Measurements from ENCODE around the gene RNASE12. TPM values are rescaled to one million over a fixed set of nuclear protein-coding genes. Genes with fewer than 3 reads are reported as not detected.
A peak's percentile ranks its signal among the peaks of the same experiment; 100 is the strongest.

Gene RNASE12
- total RNA-seq, 1 experiment from 2014 or later = not detected

GRCh38 chr14:20611277-20611676 is 20.1 kb upstream of the RNASE12 start:
- ChIA-PET CTCF (interaction anchor here (1.2 kb wide), 1 partner anchor 80 kb away, joined by 3 read pairs; no protein-coding TSS in a partner anchor), POLR2A (ENCODE audit: low non-redundant PET) (no interaction called here)
- peaks cover 14% of the 10 kb centered on the region for H3K4me1 ChIP-seq (ENCODE audit: insufficient read depth, low read length, poor library complexity, severe bottlenecking)
- H3K36me3 ChIP-seq (ENCODE audit: insufficient read depth, low read length, poor library complexity, severe bottlenecking) = no peaks in the 10 kb centered on the region
- intact Hi-C loops (cut with micrococcal nuclease; ENCODE audit: unreplicated experiment) = loop anchor here (5.0 kb wide), 1 partner anchor 154 kb away; the partner anchor contains the start of gene APEX1
- no peaks in the 10 kb centered on the region for H3K27me3 ChIP-seq (replicated peaks; ENCODE audit: insufficient read depth, low read depth, low read length, poor library complexity)
- no TSS peak for BruUV-seq (replicated peaks)
- TF ChIP-seq EZH2 (IDR thresholded peaks at IDR 0.05; ENCODE audit: borderline replicate concordance, low read depth, low read length, poor library complexity, severe bottlenecking) (no peak), CTCF (conservative IDR thresholded peaks at IDR 0.05; ENCODE audit: low read depth, low read length) (no peak)
- no peak for DNase-seq (ENCODE audit: low spot score)
- no peak overlapping the region for H3K27ac ChIP-seq (ENCODE audit: low read depth, low read length, poor library complexity, severe bottlenecking)
- no peaks in the 10 kb centered on the region for H3K9me3 ChIP-seq (ENCODE audit: low read depth, low read length, poor library complexity, severe bottlenecking)
- H3K4me3 ChIP-seq (ENCODE audit: low read depth, low read length, poor library complexity, severe bottlenecking) = peak overlapping the region; percentile 85

- intact Hi-C loops (cut with micrococcal nuclease; ENCODE audit: unreplicated experiment) = loop anchor here (5.0 kb wide), 1 partner anchor 153 kb away; the partner anchor contains the start of gene APEX1
- no peaks in the 10 kb centered on the region for H3K36me3 ChIP-seq (ENCODE audit: insufficient read depth, low read length, poor library complexity, severe bottlenecking)
- H3K27me3 ChIP-seq (replicated peaks; ENCODE audit: insufficient read depth, low read depth, low read length, poor library complexity) = no peaks in the 10 kb centered on the region
- POLR2A ChIA-PET (ENCODE audit: low non-redundant PET) = interaction anchor here (0.6 kb wide), 2 partner anchors 268 to 351 kb away, joined by 5 to 7 read pairs; no protein-coding TSS in a partner anchor
- H3K9me3 ChIP-seq (ENCODE audit: low read depth, low read length, poor library complexity, severe bottlenecking) = no peaks in the 10 kb centered on the region
- peak overlapping the region; percentile 85 for H3K4me3 ChIP-seq (ENCODE audit: low read depth, low read length, poor library complexity, severe bottlenecking)
- peaks cover 14% of the 10 kb centered on the region for H3K4me1 ChIP-seq (ENCODE audit: insufficient read depth, low read length, poor library complexity, severe bottlenecking)
- CTCF ChIA-PET = interaction anchor here (0.6 to 1.4 kb wide), 4 partner anchors 72 to 216 kb away, joined by 3 to 5 read pairs (median 3); no protein-coding TSS in a partner anchor
- DNase-seq (ENCODE audit: low spot score) = peak; percentile 89
- peak overlapping the region; percentile 61 for H3K27ac ChIP-seq (ENCODE audit: low read depth, low read length, poor library complexity, severe bottlenecking)
- TF ChIP-seq EZH2 (IDR thresholded peaks at IDR 0.05; ENCODE audit: borderline replicate concordance, low read depth, low read length, poor library complexity, severe bottlenecking) (no peak), CTCF (conservative IDR thresholded peaks at IDR 0.05; ENCODE audit: low read depth, low read length) (no peak)
- BruUV-seq (replicated peaks) = no TSS peak
Observed at GRCh38 chr14:20610002-20610765, 19.0 kb upstream of the RNASE12 start.

- BruUV-seq (replicated peaks) = no TSS peak
- Histone ChIP-seq H3K27me3 (replicated peaks; ENCODE audit: insufficient read depth, low read depth, low read length, poor library complexity) (no peaks in the 10 kb centered on the region), H3K36me3 (ENCODE audit: insufficient read depth, low read length, poor library complexity, severe bottlenecking) (no peaks in the 10 kb centered on the region), H3K9me3 (ENCODE audit: low read depth, low read length, poor library complexity, severe bottlenecking) (no peaks in the 10 kb centered on the region), H3K4me1 (ENCODE audit: insufficient read depth, low read length, poor library complexity, severe bottlenecking) (peaks cover 14% of the 10 kb centered on the region), H3K4me3 (ENCODE audit: low read depth, low read length, poor library complexity, severe bottlenecking) (peak overlapping the region; percentile 85), H3K27ac (ENCODE audit: low read depth, low read length, poor library complexity, severe bottlenecking) (peak overlapping the region; percentile 61)
- CTCF ChIA-PET = interaction anchor here (0.6 to 1.4 kb wide), 5 partner anchors 72 to 279 kb away, joined by 3 to 10 read pairs (median 4); no protein-coding TSS in a partner anchor
- intact Hi-C loops (cut with micrococcal nuclease; ENCODE audit: unreplicated experiment) = loop anchor here (1.0 to 5.0 kb wide), 6 partner anchors 22 to 282 kb away; partner anchors contain the start of genes APEX1 and TEP1
- peak; percentile 94 for DNase-seq (ENCODE audit: low spot score)
- POLR2A ChIA-PET (ENCODE audit: low non-redundant PET) = interaction anchor here (0.6 kb wide), 1 partner anchor 352 kb away, joined by 5 read pairs; no protein-coding TSS in a partner anchor
- peak; percentile 94 for TF ChIP-seq CTCF (conservative IDR thresholded peaks at IDR 0.05; ENCODE audit: low read depth, low read length)
- no peak for TF ChIP-seq EZH2 (IDR thresholded peaks at IDR 0.05; ENCODE audit: borderline replicate concordance, low read depth, low read length, poor library complexity, severe bottlenecking)
Observed at GRCh38 chr14:20609215-20610001, 18.2 kb upstream of the RNASE12 start.
